ENCODE results near the gene OPA1. TPM values are rescaled to one million over a fixed set of nuclear protein-coding genes. Genes with fewer than 3 reads are reported as not detected.

The OPA1 gene
- total RNA-seq = 55.1 and 70.8 TPM in 2 replicates

GRCh38 chr3:193592841-193593667, at the start of gene OPA1:
OPA1 (plus strand) TSS chr3:193593208; CDS start chr3:193593378, 170 bp downstream.

GRCh38 chr3:193554811-193555210, 38.2 kb upstream of the OPA1 start, which contains the start of gene ATP13A4:
ATP13A4 (minus strand) TSS chr3:193554895; CDS start chr3:193554799, 96 bp downstream.

Other genes starting within 250 kb of the OPA1 start
- not detected in 2 replicates for gene ATP13A5, start 214.5 kb upstream of the OPA1 start, total RNA-seq
- gene ATP13A4, start 38.3 kb upstream of the OPA1 start, total RNA-seq = 0.33 and 0.58 TPM in 2 replicates

All from smooth muscle cell of trachea (primary cell).